ENCODE results near the gene HVCN1. TPM values are rescaled to one million over a fixed set of nuclear protein-coding genes. Genes with fewer than 3 reads are reported as not detected.

HVCN1 gene
- total RNA-seq, 1 donor from 2014 or later: 6.1 TPM

- DNase-seq: peak; percentile 95
Observed at GRCh38 chr12:110613771-110614684, 74.9 kb downstream of the HVCN1 start, which contains the start of gene TCTN1. TSS of gene TCTN1 (plus strand) at chr12:110614129. CDS start at chr12:110614183, 54 bp downstream.

GRCh38 chr12:110613071-110613770, 75.7 kb downstream of the HVCN1 start:
- DNase-seq: no peak

GRCh38 chr12:110606253-110606611, 82.7 kb downstream of the HVCN1 start:
- no peak for DNase-seq

GRCh38 chr12:110602085-110602814, 86.7 kb downstream of the HVCN1 start:
- DNase-seq: peak; percentile 75

- peak; percentile 69 for DNase-seq
Observed at GRCh38 chr12:110600254-110600653, 88.7 kb downstream of the HVCN1 start.

GRCh38 chr12:110599334-110599733, 89.6 kb downstream of the HVCN1 start:
- no peak for DNase-seq

Other genes with a start within 250 kb of the HVCN1 start
- 297 and 356 TPM in 2 replicates for gene ARPC3, start 238.8 kb downstream of the HVCN1 start, total RNA-seq
- gene GPN3, start 220.9 kb downstream of the HVCN1 start, total RNA-seq: 19.9 and 22.7 TPM in 2 replicates
- gene FAM216A, start 220.3 kb downstream of the HVCN1 start, total RNA-seq: 8.8 and 10.1 TPM in 2 replicates
- 77.1 and 78.3 TPM in 2 replicates for gene VPS29, start 187.0 kb downstream of the HVCN1 start, total RNA-seq
- 0.14 and 1.2 TPM in 2 replicates for gene RAD9B, start 186.8 kb downstream of the HVCN1 start, total RNA-seq
- 9.0 and 13.3 TPM in 2 replicates for gene PPTC7, start 105.8 kb downstream of the HVCN1 start, total RNA-seq
- 7.9 and 9.9 TPM in 2 replicates for gene TCTN1, start 75.0 kb downstream of the HVCN1 start, total RNA-seq
- 113 and 153 TPM in 2 replicates for gene PPP1CC, start 53.8 kb upstream of the HVCN1 start, total RNA-seq
- not detected in 2 replicates for gene CCDC63, start 157.9 kb upstream of the HVCN1 start, total RNA-seq
- 0.14 and 0.34 TPM in 2 replicates for gene MYL2, start 231.5 kb upstream of the HVCN1 start, total RNA-seq

Measured in dermis blood vessel endothelial cell (primary cell).